Erythroblast (primary cell): ENCODE results near the gene PITPNC1.

ENCODE experiments used
- DNase-seq, 2 experiments: peaks; one replicate each; lab custom pipeline; 2025; lab: John Stamatoyannopoulos, UW
- GATA1 ChIP-seq: IDR thresholded peaks from 2 replicates; pipeline ENCODE4 v1.6.1; 2011; ENCODE audit warnings: low read depth, mild to moderate bottlenecking, control low read depth, low read length, moderate library complexity
- POLR2A ChIP-seq: IDR thresholded peaks from 2 replicates; pipeline ENCODE4 v1.6.1; 2011; ENCODE audit warnings: mild to moderate bottlenecking, low read length

The PITPNC1 gene

GRCh38 chr17:67517325-67517724, 140.2 kb downstream of the PITPNC1 start:
- no peak for DNase-seq

DNA sequence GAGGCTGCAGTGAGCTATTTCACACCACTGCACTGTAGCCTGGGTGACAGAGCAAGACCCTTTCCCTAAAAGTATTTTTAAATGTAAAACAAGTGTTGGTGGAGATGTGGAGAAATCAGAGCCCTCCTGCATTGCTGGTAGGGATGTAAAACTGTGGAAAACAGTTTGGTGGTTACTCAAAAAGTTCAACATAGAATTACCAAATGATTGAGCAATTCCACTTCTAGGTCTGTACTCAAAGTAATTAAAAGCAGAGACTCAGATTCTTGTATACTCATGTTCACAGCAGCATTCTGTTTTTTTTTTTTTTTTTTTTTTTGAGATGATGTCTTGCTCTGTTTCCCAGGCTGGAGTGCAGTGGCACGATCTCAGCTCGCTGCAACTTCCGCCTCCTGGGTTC, 141.8 kb downstream of the PITPNC1 start:
- DNase-seq = no peak
- TF ChIP-seq GATA1 (no peak), POLR2A (no peak)

More at GRCh38 chr17:67517325-67517724, 140.2 kb downstream of the PITPNC1 start:
- TF ChIP-seq GATA1 (no peak), POLR2A (no peak)

DNA sequence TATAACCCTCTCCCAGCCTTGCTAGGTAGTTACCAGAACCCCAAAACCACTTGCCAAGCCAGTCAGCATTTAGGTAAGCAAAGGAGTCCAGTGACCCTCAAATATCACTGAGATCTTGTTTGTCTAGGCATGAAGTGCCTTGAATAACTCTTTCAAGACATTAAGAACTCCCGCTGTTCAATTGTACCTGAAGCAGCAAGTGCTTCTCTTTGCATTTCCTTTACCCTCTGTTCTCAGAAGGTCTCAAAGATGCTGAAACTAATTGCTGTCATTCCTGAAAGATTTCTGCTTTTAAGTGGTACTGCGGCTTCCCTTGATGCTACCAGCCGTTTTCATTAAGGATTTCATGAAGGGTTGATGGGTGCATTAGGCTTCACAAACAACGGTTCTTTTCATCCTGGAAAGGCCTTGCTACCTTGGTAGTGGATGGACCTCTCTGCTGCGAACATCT, 142.7 kb downstream of the PITPNC1 start:
- DNase-seq = no peak
- TF ChIP-seq GATA1 (no peak), POLR2A (no peak)

GRCh38 chr17:67520252-67520906, 143.3 kb downstream of the PITPNC1 start:
- no peak for TF ChIP-seq POLR2A
- TF ChIP-seq GATA1 = no peak
- no peak for DNase-seq

GRCh38 chr17:67520916-67521774, 144.1 kb downstream of the PITPNC1 start:
- DNase-seq = no peak
- TF ChIP-seq POLR2A (no peak), GATA1 (no peak)

- TF ChIP-seq GATA1 (no peak), POLR2A (no peak)
- no peak for DNase-seq
These were observed 144.6 kb downstream of the PITPNC1 start for GRCh38 chr17:67521775-67522069.

DNA sequence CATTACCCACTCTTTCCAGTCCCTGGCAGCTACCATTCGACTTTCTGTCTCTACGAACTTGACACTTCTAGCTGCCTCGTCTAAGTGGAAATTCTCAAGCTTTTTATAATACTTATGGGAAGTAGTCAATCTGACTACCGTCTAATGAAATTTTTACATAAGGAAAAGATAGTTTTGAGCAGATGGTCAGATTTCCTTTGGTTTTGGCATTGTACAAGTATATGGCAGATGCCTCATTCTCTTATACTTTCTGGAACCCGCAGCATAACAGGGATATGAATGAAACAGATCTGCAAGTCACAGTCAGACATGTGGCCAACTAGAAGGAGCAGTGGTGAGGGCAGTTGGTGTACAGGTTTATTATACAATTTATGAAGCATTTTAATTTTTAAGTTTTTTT, 146.0 kb downstream of the PITPNC1 start:
- TF ChIP-seq POLR2A (no peak), GATA1 (no peak)

GRCh38 chr17:67525239-67526135, 148.4 kb downstream of the PITPNC1 start:
- TF ChIP-seq POLR2A (no peak), GATA1 (no peak)
- DNase-seq = no peak

More for the DNA sequence above, 146.0 kb downstream of the PITPNC1 start:
- no peak for DNase-seq

- TF ChIP-seq POLR2A = no peak
- TF ChIP-seq GATA1 = no peak
- DNase-seq = no peak
These were observed 149.6 kb downstream of the PITPNC1 start for GRCh38 chr17:67526700-67527099.

DNA sequence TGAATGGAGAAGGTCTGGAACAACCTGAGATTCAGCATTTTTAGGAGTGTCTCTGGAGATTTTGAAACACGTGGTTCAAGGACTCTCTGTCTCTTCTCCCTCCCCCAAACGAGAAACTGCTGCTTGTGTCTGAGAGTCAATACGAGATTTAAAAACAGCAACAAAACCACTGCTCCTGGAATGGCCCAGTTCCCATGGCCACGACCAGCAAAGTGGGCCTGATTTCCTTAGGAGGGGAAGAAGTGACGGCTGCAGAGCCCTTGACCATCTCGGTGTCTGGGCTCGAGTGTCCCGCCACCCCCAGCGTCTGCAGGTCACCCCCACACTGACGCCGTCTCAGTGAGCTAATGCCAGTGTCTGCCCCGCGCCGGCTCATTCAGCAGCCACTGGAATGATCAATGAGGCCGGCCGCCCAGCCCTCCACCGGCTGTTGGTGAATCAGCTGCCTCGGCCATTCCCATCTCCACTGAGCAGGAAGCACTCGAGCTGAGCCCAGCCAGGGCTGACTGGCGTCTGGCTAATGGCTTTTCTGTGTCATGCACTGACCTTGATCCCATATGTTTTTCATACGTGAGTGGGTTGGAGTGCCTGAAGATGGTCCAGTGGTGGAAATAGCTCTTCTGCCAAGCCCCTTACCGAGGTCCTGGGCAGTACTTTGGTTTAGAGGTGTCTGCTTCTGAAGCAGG, 151.8 kb downstream of the PITPNC1 start:
- no peak for TF ChIP-seq POLR2A
- no peak for DNase-seq

DNA sequence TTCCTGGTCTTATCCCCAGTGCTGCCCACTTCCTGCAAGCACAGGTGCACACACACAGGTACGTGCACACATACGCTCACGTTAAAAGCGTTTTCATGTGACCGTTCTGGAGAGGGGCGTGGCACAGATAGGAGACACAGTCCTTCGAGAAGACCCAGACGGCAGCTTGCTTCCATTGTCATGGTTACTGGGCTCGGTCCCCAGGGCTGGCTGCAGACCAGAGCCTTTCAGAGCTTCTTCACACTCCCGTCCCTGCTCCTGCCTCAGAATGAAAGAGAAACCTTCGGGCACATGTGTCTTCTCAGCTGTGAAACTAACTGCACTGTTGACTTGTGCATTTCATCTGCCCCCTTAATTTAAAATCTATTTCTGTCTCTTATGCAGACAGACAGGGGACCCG, 154.2 kb downstream of the PITPNC1 start:
- DNase-seq = no peak
- TF ChIP-seq GATA1 = no peak

DNA sequence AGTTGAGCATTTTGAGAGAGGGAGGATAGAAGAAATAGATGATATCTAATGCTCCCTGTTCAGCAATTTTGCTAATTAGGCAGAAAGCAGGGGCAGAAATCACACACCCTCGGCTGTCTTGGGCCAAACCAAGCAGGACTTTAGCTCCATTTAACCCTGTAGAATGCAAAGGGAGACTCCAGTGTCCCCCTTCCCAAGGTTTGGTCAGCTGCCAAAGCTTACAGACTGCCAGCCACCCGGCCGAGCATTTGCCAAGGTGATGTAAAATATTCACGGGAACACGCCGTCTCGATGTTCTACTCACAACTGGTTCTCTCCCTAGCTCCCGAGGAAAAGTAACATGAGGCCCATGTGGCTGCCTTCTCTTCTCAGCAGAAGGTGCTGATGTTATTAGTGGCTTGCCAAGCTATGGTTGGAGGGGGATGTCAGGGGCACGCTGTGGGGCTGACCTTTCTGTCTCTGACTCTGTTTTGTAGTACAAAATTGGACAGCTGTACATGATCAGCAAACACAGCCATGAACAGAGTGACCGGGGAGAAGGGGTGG, 155.3 kb downstream of the PITPNC1 start:
- TF ChIP-seq GATA1 (no peak), POLR2A (no peak)

GRCh38 chr17:67534941-67535340, 157.9 kb downstream of the PITPNC1 start:
- TF ChIP-seq GATA1 (no peak), POLR2A (no peak)
- no peak for DNase-seq

More for the DNA sequence above, 155.3 kb downstream of the PITPNC1 start:
- DNase-seq = no peak
